Immature natural killer cell (primary cell): ENCODE results near the gene TRABD2B. TPM values are rescaled to one million over a fixed set of nuclear protein-coding genes. Genes with fewer than 3 reads are reported as not detected.
"Not testable (repeated sequence)": the region's sequence is repeated elsewhere in the genome, so short reads cannot be mapped to it uniquely, and the experiment has no call there.

ENCODE experiments used
- DNase-seq, 3 donors: peaks; one replicate each; pipeline ENCODE4 v3.0.0; 2022; ENCODE audit warnings: mixed read lengths in 1 of 3
- H3K27ac Mint-ChIP-seq, 6 donors: one replicate each; pipeline ENCODE4 v1.8.0; 2020; ENCODE audit warnings: mixed read lengths in 6 of 6, mild to moderate bottlenecking in 5 of 6, inconsistent platforms in 4 of 6, moderate library complexity in 3 of 6
- H3K27me3 Mint-ChIP-seq, 3 donors: one replicate each; pipeline ENCODE4 v1.8.0; 2020 to 2021; ENCODE audit warnings: low read depth in 3 of 3, mild to moderate bottlenecking in 3 of 3, mixed read lengths in 3 of 3, moderate library complexity in 3 of 3, inconsistent platforms in 1 of 3
- H3K36me3 Mint-ChIP-seq, 3 donors: one replicate each; pipeline ENCODE4 v1.8.0; 2020; ENCODE audit warnings: mixed read lengths in 3 of 3, inconsistent platforms in 2 of 3, mild to moderate bottlenecking in 2 of 3
- H3K4me1 Mint-ChIP-seq, 2 donors: one replicate each; pipeline ENCODE4 v1.8.0; 2020; ENCODE audit warnings: inconsistent platforms in 2 of 2, mild to moderate bottlenecking in 2 of 2, mixed read lengths in 2 of 2, moderate library complexity in 1 of 2
- H3K4me3 Mint-ChIP-seq, 5 donors: one replicate each; pipeline ENCODE4 v1.8.0; 2020; ENCODE audit warnings: mild to moderate bottlenecking in 5 of 5, mixed read lengths in 5 of 5, inconsistent platforms in 3 of 5, moderate library complexity in 3 of 5
- H3K9me3 Mint-ChIP-seq, 6 donors: one replicate each; pipeline ENCODE4 v1.8.0; 2020; ENCODE audit warnings: mild to moderate bottlenecking in 6 of 6, mixed read lengths in 6 of 6, inconsistent platforms in 4 of 6, moderate library complexity in 3 of 6
- polyA plus RNA-seq, 3 donors: library from polyadenylated mRNA; unstranded; fragments of 300-500 nt; fragmentation: Illumina TruSeq; gene quantifications; one replicate each; pipeline ENCODE4 v1.2.3, GENCODE V29; 2021

TRABD2B gene
- polyA plus RNA-seq, 3 donors from 2014 or later = not detected

DNA sequence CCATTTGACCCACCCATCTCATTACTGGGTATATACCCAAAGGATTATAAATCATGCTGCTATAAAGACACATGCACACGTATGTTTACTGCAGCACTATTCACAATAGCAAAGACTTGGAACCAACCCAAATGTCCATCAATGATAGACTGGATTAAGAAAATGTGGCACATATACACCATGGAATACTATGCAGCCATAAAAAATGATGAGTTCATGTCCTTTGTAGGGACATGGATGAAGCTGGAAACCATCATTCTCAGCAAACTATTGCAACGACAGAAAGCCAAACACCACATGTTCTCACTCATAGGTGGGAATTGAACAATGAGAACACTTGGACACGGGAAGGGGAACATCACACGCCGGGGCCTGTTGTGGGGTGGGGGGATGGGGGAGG lies 35.4 kb downstream of the TRABD2B start:
- H3K4me1 Mint-ChIP-seq, DNase-seq, H3K4me3 Mint-ChIP-seq, H3K9me3 Mint-ChIP-seq, H3K36me3 Mint-ChIP-seq, H3K27ac Mint-ChIP-seq: not testable (repeated sequence)
- peaks cover 0 to 10% (median 2%) of the 10 kb centered on the region in 3 donors for H3K27me3 Mint-ChIP-seq

DNA sequence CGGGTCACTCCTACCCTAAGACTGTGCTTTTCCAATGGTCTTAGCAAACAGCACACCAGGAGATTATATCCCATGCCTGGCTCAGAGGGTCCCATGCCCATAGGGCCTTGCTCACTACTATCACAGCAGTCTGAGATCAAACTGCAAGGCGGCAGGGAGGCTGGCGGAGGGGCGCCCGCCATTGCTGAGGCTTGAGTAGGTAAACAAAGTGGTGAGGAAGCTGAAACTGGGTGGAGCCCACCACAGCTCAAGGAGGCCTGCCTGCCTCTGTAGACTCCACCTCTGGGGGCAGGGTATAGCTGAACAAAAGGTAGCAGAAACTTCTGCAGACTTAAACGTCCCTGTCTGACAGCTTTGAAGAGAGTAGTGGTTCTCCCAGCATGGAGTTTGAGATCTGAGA lies 40.7 kb downstream of the TRABD2B start:
- not testable (repeated sequence) for H3K4me1 Mint-ChIP-seq, H3K4me3 Mint-ChIP-seq, DNase-seq, H3K36me3 Mint-ChIP-seq, H3K9me3 Mint-ChIP-seq, H3K27ac Mint-ChIP-seq
- H3K27me3 Mint-ChIP-seq = peaks cover 0 to 12% (median 2%) of the 10 kb centered on the region in 3 donors

DNA sequence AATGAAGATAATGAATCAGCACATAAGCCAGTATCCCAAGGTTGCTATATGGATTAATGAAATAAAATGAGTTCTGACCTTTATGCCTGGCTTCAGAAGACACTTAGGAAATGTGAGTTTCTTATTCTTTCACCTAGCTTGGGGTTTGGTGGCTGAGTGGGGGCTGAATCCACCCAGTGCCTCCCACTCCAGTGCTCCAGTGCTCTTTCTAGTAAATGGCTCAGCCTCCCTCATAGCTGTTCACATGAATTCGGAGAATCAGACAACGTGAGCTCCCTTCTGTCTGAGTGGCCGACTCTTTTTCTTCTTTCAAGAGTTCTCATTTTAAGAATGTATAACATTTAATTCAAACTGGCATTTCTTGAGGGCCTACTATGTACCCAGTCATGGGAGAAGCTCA lies 43.5 kb downstream of the TRABD2B start:
- DNase-seq = no peak
- Mint-ChIP-seq H3K9me3 (peaks cover 0 to 7% (median 0%) of the 10 kb centered on the region in 6 donors), H3K4me3 (no peak overlapping the region), H3K36me3 (no peaks in the 10 kb centered on the region), H3K27ac (no peak overlapping the region), H3K27me3 (peaks cover 0 to 12% (median 2%) of the 10 kb centered on the region in 3 donors), H3K4me1 (no peaks in the 10 kb centered on the region)

DNA sequence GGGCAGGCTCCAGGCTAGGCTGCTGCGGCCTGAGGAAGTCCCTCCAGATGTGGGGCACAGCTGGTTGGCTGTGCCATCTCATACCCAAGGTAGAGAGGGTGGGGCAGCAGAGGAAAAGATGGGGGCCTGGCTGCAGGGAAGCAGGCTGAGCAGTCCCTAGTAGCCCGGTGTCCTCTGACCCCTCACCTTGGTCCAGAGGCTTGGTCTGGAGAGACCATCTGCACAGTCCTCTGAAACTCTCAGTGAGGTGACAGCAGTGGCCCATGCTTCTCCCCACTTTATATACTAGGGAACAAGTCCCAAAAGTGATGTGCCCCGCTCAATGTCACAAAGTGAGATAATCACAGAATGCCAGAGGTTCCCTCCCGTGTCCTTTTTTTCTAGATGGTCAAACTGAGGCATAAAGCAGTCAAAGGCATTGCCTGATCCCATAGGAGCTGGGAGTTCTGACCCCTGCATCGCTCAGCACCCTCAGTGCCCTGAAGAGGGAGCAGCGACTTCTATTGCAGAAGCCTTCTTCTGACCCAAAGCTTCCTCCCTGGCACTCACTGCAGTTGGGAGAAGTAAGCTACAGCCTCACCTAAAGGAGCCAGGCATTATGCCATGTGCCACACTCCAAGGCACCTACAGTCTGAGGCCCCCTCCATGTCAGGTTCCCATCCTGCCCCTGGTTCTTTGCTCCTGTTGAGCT lies 45.5 kb downstream of the TRABD2B start:
- peaks cover 0 to 3% (median 0%) of the 10 kb centered on the region in 6 donors for H3K9me3 Mint-ChIP-seq
- no peak overlapping the region for H3K27ac Mint-ChIP-seq
- no peak for DNase-seq
- peaks cover 0 to 13% (median 2%) of the 10 kb centered on the region in 3 donors for H3K27me3 Mint-ChIP-seq
- H3K4me3 Mint-ChIP-seq = no peak overlapping the region
- H3K36me3 Mint-ChIP-seq = no peaks in the 10 kb centered on the region
- H3K4me1 Mint-ChIP-seq = no peaks in the 10 kb centered on the region

DNA sequence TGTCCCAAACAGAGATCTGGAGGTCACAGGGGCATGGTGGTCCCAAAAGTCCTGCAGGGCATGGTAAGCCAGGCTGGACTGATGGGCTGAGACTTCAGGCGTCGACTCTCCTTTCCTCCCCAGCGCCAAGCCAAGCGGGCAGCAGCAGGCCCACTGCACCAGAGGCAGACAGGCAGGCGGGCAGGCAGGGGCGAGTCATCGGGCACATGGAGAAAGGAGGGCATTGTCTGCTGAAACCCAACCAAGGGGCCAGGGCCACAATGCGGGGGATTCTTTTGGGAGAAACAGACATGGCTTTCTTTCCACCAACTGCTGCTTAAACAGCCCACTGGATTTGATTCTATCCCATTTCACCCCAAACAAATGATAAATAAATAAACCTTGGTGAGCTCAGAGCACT lies 46.2 kb downstream of the TRABD2B start:
- no peak overlapping the region for H3K4me3 Mint-ChIP-seq
- H3K9me3 Mint-ChIP-seq = peaks cover 0 to 3% (median 0%) of the 10 kb centered on the region in 6 donors
- H3K27me3 Mint-ChIP-seq = peaks cover 0 to 13% (median 0%) of the 10 kb centered on the region in 3 donors
- no peaks in the 10 kb centered on the region for H3K36me3 Mint-ChIP-seq
- no peaks in the 10 kb centered on the region for H3K4me1 Mint-ChIP-seq
- no peak overlapping the region for H3K27ac Mint-ChIP-seq
- DNase-seq = no peak

DNA sequence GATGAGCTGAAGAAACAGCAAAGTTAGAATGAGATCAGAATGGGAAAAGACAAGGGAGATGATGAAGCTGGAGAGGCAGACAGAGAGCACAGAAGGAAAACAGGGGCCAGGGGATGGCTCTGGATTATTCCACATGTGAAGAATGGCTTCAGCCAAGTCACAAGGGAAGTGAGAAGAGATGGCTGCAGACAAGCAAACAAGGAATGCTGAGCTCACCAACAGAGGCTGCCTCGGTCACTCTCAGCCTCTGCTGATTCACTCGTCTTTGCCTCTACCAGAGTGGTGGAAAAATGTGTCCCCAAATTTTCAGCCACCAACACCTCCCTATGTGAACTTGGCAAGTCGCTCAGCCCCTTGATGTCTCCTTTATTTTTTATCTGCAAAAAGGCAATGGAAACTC lies 46.7 kb downstream of the TRABD2B start:
- Mint-ChIP-seq H3K27me3 (peaks cover 0 to 13% (median 0%) of the 10 kb centered on the region in 3 donors), H3K4me1 (no peaks in the 10 kb centered on the region), H3K9me3 (peaks cover 0 to 3% (median 0%) of the 10 kb centered on the region in 6 donors), H3K27ac (no peak overlapping the region), H3K4me3 (no peak overlapping the region), H3K36me3 (no peaks in the 10 kb centered on the region)
- DNase-seq = no peak

DNA sequence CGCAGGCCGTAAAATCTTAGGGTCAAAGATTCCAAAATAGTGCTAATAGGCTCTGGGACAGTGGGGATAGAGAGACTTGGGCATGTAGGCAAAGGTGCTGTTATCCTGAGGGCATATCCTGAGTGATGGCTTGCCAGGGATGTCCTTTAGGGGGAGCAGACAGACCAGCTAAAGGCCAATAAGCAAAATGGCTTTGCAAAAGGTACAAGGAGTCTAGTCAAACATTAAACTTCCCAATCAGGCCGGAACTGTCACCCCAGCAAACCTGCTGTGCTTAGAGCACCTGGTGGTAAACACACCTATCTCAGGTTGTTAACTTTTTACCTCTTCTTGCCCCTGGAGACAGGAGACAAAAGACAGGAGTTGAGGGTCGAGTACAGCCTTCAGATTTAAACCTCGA lies 49.1 kb downstream of the TRABD2B start:
- H3K36me3 Mint-ChIP-seq = no peaks in the 10 kb centered on the region
- no peak overlapping the region for H3K4me3 Mint-ChIP-seq
- DNase-seq = no peak
- H3K4me1 Mint-ChIP-seq = no peaks in the 10 kb centered on the region
- no peak overlapping the region for H3K27ac Mint-ChIP-seq
- peaks cover 0 to 17% (median 0%) of the 10 kb centered on the region in 3 donors for H3K27me3 Mint-ChIP-seq
- H3K9me3 Mint-ChIP-seq = peaks cover 0 to 3% (median 0%) of the 10 kb centered on the region in 6 donors

DNA sequence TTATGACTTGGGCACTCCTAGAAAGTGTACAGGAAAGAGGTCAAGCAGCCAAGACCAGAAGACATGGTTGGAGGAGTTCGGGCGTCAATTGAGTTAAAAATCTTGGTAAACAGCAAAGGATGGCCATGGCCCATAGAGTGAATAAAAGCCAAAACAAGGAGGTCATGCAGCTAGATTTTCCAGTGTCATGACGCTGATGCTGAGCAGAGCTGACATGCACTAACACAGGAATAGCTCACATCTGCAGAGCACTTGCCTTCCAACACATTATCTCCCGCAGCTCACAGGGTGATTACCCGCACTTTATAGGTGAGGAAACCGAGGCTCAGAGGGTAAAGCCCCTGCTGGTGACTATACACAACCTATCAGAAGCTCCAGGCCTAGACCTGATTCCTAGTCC lies 49.7 kb downstream of the TRABD2B start:
- Mint-ChIP-seq H3K4me1 (no peaks in the 10 kb centered on the region), H3K27ac (no peak overlapping the region), H3K36me3 (no peaks in the 10 kb centered on the region), H3K4me3 (no peak overlapping the region), H3K27me3 (peaks cover 0 to 19% (median 0%) of the 10 kb centered on the region in 3 donors), H3K9me3 (peaks cover 0 to 3% (median 0%) of the 10 kb centered on the region in 6 donors)
- no peak for DNase-seq

DNA sequence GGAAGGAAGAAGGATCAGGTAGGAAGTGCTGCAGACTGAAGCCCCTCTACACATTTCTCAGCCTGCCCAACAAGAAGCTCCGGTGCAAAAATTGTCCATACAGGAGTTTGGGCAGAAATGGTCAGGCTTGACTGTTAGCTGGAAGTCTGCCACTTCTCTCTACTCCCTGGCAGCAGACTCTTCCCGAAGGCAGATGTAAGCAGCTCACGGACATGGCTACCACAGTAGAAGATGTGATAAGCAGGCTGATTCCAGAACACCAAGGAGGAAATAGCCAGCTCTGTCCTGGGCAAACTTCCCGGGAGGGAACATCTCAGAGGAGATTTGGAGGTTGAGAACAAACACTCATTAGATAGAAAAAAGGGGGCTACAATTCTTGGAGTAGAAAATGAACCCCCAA lies 52.6 kb downstream of the TRABD2B start:
- H3K4me1 Mint-ChIP-seq = no peaks in the 10 kb centered on the region
- H3K36me3 Mint-ChIP-seq = no peaks in the 10 kb centered on the region
- no peak for DNase-seq
- H3K27me3 Mint-ChIP-seq = peaks cover 0 to 19% (median 1%) of the 10 kb centered on the region in 3 donors
- H3K9me3 Mint-ChIP-seq = no peaks in the 10 kb centered on the region
- no peak overlapping the region for H3K27ac Mint-ChIP-seq
- H3K4me3 Mint-ChIP-seq = no peak overlapping the region

DNA sequence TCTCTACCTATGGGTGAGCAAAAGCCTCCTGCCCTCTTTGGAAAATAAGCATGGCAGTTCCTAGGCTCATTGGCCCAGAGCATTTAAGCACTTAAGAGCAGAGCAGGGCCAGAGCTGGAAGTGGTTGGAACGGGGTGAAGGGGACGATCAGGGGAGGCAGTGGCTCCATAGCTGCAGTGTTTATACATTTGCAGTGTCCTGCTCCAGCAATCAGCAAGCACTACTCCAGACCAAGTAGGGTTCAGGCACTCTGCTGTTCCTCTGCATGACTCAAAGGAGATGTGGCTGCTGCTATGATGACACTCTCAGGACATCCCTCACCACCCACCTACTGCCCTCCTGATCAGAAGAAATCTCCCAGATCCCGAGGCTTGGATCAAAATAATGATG lies 55.0 kb downstream of the TRABD2B start:
- no peaks in the 10 kb centered on the region for H3K4me1 Mint-ChIP-seq
- H3K9me3 Mint-ChIP-seq = no peaks in the 10 kb centered on the region
- DNase-seq = no peak
- no peaks in the 10 kb centered on the region for H3K36me3 Mint-ChIP-seq
- H3K27ac Mint-ChIP-seq = no peak overlapping the region
- H3K4me3 Mint-ChIP-seq = no peak overlapping the region
- H3K27me3 Mint-ChIP-seq = peaks cover 0 to 15% (median 1%) of the 10 kb centered on the region in 3 donors

DNA sequence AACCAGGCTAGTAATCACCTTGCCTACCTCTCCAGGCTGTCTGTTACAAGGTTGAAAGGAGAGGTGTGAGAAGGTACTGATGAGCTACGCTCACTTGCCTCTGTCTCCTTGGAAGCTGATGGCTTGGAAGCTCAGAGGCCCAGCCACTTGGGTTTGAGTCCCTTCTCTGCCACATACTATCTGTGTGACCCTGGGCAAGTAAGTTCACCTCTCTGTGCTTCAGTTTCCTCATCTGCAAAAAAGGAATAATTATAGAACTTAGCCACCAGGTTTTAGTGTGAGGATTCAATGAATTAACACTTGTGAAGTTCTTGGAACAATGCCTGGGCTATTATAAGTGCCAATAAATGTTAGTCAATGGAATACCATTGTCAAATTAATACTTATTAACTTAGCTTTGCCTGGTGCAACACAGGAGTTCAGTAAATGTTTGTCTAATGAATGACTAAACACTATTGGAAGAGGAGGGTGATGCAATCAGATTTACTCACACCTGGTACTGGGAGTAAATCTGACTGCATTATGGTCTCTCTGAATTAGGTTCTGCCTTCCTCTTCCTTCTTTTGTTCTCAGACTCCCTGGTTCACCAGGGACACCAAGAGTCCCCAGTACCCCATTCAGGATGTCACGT lies 55.5 kb downstream of the TRABD2B start:
- H3K4me3 Mint-ChIP-seq = no peak overlapping the region
- H3K27me3 Mint-ChIP-seq = peaks cover 0 to 15% (median 1%) of the 10 kb centered on the region in 3 donors
- H3K36me3 Mint-ChIP-seq = no peaks in the 10 kb centered on the region
- no peak overlapping the region for H3K27ac Mint-ChIP-seq
- no peaks in the 10 kb centered on the region for H3K9me3 Mint-ChIP-seq
- H3K4me1 Mint-ChIP-seq = no peaks in the 10 kb centered on the region
- no peak for DNase-seq

DNA sequence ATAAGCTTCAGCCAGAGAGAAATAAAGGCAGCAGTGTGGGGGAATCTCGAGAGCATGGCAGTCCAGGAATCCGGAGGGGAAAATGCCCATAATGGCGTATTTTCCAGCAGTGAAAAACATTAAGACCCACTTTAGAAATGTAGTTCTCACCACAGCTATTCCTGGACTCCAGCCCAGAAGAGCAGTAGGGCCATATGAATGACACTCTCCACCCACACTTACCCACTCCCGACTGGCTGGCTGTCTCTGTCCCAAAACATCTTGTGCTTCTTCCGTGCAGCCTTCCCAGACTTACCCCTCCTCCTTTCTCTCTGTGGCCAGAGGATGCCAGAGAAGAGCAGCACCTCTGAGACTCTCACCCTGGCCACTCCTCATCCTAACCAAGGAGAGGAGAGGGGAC lies 56.4 kb downstream of the TRABD2B start:
- no peaks in the 10 kb centered on the region for H3K36me3 Mint-ChIP-seq
- no peak overlapping the region for H3K27ac Mint-ChIP-seq
- H3K4me1 Mint-ChIP-seq = no peaks in the 10 kb centered on the region
- H3K4me3 Mint-ChIP-seq = no peak overlapping the region
- H3K27me3 Mint-ChIP-seq = peaks cover 0 to 15% (median 1%) of the 10 kb centered on the region in 3 donors
- H3K9me3 Mint-ChIP-seq = no peaks in the 10 kb centered on the region
- DNase-seq = no peak

DNA sequence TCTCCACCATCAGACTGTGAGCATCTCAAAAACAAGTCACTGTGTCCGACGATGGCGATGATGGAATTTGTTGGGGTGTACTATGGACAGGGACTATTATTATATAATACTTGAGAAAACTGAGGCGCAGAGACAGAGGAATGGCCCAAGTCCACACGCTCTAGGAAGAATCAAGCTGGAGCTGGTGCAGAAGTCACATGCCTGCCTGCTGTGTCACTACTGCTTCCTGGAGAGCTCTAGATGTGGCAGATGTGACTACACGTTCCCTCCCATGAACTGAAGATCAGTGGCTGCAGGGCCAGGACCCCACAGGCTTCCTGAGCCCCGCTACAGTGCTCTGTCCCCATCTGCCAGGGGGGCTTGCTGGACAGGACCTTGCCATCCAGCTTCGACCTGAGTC lies 56.9 kb downstream of the TRABD2B start:
- Mint-ChIP-seq H3K36me3 (no peaks in the 10 kb centered on the region), H3K4me1 (no peaks in the 10 kb centered on the region), H3K27me3 (peaks cover 0 to 15% (median 1%) of the 10 kb centered on the region in 3 donors), H3K9me3 (no peaks in the 10 kb centered on the region), H3K27ac (no peak overlapping the region), H3K4me3 (no peak overlapping the region)
- no peak for DNase-seq

DNA sequence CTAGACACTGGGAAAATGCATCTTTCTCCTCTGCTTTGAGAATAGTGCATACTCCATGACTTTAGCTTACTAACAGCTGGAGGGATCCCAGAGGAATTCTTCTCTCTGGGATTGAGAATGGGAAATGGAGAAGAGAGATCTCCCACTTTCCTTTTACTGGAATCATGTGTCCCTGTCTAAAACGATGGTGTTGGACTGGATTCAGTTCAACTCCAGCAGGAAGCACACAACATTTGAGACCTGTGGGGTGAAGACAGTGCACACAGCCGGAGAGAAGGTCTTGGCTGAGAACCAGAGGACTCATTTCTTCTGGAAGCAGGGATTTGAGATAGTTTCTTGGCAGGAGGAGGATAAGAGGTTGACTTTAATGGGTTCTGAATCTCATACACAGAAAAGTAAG lies 58.7 kb downstream of the TRABD2B start:
- Mint-ChIP-seq H3K4me3 (no peak overlapping the region), H3K4me1 (no peaks in the 10 kb centered on the region), H3K9me3 (no peaks in the 10 kb centered on the region), H3K27me3 (peaks cover 0 to 9% (median 1%) of the 10 kb centered on the region in 3 donors), H3K27ac (no peak overlapping the region), H3K36me3 (no peaks in the 10 kb centered on the region)
- no peak for DNase-seq
